NCI-H1092 treated with DMSO at 0.1 percent for 48 hours (cell line): Measurements from ENCODE around the gene GRM5.

Source experiments
- DNase-seq: peaks from one replicate; lab custom pipeline; 2025; lab: John Stamatoyannopoulos, UW

GRM5 gene

DNA sequence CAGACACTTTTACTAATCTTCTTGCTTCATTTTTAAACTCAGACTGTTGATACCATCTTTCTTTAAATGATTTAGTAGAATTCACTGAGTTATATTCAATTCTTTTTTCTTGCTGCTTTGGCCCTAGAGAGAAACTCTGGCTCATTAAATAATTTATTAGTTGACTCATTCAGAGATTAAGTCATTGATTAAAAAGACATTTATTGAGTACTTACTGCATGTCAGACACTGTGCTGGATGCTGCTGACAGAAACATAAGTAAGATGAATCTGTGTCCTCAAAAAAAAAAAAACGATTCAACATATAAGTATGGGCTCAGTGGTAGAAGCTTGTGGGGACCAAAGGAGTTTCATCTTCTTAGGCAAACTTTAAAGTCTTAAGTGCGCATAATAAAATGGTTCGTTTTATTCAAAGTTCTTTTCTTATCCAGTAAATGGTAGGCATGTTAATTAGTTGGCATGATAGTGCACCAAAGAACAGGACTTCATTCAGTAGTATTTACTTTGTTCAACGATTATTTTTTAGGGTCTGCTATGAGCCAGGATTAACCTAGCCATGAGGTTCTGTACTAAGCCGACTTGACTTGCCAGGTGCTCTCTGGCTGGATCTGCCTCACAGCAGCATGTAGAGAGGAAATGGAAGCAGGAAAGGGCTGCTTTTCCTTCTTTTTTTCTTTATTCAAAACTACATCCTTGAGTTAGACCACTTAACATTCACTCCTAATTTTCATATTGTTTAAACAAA, 447.3 kb downstream of the GRM5 start:
- no peak for DNase-seq

DNA sequence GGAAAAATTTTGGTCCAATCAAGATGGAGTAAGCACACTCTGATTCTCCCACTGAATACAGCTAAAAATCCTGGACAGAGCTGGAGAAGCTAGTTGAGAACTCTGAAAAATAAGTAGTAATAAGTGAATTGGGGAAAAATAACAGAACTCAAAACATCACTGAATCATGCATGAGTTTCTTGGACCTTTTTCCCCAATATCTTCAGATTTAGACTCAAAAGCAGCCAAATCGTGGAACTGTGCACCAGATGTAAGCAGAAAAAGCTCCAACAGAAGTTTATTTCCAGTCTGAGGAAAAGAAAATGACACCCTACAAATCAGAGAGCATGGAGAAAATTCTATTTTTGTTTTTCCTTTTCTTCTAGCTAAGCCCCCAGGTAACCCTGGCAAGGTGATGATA, 448.6 kb downstream of the GRM5 start:
- no peak for DNase-seq

DNA sequence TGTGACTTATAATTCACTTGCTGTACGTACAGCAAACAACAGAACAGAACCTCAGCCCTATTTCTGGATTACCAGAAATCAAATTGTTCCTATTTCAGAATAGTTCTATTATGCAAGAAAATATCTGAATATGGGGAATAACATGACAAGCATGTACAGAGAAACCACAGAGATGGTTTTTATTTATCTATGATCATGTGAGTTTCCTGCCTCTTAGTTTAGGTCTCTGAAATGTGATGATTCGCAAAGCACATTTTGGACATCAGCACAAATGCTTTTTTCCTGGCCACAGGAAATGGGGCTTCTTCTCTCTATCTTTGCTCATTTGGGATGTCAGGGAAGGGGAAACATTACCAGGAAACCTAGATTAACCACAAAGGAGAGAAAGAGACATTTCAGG, 461.5 kb downstream of the GRM5 start:
- DNase-seq, result no peak

DNA sequence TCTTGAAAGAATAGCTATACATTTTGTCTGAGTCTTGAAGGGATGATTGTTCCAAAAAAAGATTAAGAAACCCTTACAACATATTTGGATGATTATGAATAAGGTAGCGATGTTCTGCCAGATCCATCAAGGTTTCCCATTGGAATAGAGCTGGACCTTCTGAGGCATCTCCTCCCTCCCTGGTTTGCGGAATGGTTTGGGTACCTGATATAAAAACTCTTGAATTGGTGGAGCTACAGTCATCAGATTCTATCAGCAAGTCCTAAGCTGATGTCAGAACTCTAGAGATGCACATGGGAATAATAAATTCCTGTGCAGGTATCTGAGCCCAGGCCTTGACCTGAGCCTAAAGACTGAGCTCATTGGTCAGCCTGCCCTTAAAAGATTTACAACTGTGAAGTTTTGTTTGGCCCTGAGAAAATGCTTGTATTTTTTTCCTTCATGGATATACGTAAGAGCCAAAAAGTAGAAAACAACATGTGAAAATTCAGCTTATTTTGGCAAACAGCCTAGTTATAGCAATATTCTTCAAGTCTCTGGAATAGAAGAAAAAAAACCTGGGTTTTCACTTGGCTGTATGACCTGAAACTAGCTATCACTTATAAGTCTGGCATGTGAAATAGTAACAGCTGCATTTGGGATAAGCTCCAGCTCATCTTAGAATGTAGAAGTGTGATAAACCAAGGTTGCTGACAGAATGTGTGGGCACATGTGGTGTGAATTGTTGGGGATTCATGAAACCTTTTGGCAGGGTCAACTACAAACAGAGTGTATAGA, 462.5 kb downstream of the GRM5 start:
- DNase-seq, result no peak

DNA sequence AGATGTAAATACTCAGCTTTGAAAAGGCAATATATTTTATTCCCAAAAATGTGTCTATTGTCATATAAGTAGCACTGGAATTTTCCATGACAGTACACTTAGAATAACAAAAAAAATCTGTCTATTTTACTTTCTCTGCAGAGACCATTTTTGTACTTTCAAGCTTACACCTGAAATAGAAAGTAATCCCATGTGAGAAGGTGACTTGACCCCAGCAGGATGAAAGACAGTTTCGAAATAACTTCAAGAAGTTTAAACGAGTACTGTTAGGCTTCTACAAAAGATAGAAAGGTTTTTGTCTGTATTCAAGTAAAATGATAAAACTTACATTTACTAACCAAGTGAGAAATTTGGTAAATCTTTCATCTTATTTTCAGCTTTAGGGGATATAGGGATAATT, 468.4 kb downstream of the GRM5 start:
- no peak for DNase-seq

DNA sequence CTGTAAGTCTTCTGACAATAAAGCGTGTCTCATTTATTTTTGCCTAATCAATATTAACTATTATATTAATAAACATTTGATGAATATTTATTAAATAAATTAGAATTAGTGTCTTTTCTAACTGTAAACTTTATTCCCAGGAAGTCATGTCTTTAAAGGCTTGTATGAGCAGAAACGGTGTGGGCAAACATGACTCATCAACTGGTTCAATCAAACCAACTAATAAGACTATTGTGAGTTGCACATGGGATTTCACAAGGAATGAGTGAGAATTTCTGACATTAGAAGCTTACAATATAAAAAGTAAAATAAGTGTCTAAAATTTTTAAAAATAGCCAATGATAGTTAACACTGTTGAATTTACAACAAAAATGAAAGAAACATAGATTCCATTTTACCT, 469.0 kb downstream of the GRM5 start:
- DNase-seq, result no peak

DNA sequence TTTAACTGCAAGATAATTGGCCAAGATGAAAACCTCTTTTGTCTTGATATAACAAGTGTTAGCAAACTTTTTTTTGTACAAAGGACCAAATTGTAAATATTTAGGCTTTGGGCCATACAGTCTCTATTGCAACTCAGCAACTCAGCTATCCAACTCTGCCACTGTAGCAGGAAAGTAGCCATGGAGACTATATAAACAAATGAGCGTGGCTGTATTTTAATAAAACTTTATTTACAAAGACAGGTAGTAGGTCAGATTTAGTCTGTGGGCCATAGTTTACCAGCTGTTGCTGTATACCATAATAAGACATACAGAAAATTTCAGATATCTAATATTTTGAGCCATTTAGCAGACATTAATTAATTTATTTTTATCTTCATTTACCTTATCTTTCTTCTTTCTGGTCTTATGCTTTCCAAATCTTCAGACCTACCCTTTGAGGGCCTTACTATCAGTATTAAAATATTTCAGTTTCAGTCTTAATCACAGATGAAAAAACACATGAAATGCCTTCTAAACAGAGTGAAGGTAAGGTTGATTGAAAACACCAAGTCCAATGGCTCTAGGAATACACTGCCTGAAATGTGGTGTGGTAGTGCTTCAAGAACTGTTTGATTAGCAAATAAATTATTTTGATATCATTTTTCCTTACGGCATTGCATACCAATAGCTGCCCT, 471.4 kb downstream of the GRM5 start:
- no peak for DNase-seq

DNA sequence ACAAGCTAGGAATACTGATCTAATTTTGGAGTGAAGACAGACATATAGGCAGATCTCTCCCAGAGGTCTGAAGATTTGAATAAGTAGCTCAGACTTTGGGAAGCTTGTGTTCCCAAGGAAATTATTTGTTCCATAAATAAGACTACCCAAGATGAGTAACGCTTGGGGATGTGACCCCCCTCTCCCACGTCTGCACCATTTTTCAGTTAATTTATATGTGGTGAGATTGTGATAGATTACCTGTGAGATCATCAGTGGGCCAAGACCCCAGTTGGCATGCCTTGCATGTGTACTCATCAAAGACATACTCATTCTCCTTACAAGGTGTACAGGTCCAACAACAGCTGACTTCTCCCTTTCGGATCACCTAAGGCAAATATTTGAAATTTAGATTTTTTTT, 475.4 kb downstream of the GRM5 start:
- no peak for DNase-seq

DNA sequence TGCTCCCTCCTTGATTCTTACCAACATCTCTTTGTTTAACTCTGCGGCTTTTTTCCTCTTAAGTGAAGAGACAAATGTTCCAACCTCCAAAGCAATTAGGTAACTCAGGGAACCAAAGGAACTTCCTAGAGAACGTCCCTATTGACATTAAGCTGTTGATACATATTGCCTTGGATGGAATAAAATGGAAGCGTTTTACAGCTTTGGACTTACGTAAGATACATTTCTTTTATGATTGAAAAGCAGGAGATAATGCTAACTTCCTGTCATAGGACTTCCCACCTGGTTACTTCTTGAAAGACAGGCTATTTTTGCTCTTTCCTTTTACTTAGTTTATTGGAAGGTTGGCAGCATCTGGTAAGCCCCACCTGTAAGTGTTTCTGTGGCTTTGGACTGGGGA, 482.5 kb downstream of the GRM5 start:
- no peak for DNase-seq

DNA sequence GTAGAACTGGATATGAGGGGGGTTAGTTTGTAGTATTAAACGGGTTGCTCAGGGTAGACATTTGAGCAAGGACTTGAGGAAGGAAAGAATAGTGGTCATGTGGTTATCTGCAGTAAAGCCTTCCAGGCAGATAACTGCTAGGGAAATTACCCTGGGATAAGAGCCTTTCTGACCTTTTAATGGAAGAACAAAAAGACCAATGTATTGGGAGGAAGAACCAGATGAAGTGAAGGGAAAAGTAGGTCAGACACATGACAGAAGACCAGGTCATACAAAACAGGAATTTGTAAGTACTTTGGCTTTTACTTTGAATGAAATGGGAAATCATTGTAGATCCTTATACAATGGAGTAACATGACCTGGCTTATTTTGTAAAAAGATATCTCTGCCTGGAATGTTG, 486.3 kb downstream of the GRM5 start:
- DNase-seq, result no peak

DNA sequence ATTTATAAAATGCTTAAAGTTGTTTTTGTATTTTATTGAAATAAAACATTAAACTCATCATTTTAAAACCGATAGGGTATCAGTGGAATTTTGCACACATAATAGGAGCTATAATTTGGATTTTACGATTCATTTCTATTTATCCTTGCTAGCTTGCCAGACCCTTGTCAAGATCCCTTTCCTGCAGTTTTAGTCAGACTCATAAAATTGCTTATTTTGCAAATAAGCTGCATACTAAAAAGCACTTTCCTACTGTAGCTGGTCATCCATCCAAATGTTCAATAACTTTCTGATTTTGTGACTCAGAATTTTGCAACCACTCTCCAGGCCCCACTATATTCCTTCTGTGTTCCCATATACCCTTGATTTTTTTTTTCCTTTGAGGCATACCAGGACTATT, 489.0 kb downstream of the GRM5 start:
- no peak for DNase-seq

DNA sequence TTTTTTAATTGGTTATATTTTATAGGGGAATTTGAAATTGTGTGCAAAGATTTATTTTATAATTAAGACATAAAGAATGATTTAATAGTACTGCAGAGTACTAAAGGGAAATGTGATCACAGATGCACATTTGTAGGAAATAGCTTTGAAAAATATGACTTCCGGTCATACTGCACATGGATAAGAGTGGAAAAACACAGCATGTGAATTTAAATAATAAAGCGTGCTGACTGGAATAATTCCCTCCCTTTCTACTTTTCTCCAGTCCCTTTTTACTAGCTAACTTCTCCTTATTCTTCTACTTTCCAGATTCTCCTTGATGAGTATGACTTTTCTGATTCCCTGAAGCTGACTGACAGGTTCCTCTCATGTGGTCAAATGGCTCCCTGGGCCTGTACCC, 489.9 kb downstream of the GRM5 start:
- DNase-seq, result no peak

DNA sequence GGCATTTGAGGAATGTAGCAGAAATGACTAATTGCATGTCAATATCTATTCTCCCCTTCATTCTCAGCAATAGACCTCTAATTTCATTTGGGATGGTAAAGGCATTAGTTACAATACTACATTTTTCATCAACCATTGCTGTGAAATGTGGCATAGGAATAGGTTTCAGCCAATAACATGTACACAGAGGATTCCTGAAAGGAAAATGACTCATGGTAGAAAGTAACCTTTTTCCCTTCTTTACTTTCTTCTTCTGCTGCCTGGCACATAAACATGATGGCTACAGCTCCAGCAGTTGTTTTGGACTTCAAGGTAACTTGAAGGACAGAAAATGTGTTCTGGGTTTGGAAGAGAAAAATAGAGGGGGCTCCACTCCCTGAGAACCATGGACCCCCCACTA, 496.4 kb downstream of the GRM5 start:
- no peak for DNase-seq

DNA sequence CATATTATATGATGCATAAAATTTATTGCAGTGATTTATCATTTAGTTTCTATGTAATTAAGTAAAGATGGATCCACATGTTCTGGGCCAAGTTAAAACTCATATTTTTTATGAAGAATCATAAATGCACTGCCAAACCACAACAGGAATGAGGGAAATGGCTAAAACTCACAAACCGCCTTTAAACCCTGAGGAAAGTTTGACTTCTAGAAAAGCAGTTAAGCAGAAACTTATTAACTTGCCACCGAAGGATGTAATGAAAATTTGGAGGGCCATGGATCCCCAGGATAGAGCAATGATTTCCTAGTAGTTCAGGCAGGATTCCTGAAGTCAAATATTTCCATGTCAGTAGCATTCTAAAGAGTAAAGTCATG, 510.0 kb downstream of the GRM5 start:
- no peak for DNase-seq

DNA sequence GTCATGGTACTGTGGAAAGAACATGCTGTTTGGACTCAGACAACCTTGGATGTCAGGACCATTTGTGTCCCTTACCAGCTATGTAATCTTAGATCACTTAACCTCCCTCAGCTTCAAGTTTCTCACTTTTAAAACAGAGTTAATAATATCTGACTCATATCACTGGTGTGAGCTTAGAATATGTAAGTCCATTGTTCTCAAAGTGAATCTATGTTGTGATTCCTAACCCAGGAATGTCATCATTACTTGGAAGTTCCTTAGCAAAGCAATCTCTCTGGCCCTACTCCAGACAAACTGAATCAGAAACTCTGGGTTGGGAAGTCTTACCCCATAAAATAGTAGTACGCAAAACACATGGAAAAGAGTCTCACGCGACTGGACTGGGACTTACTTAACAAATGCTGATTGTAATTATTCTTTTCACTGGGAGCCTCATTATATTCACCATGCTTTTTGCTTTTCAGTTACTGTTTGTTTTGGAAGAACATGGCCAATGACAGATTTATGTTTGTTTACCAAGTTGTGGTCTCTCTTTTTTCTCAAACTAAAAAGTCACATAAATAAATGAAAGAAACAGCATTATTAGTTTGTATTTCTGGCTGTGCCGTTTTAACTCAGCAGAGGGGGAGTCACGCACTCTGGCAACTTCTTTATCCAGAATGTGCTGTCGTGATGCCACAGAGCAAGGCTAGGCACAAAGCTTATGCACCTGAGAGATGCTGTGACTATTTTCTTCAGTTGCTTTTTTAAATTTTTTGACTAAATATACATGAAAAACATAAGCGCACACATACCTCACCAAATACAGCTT, 510.6 kb downstream of the GRM5 start:
- no peak for DNase-seq

DNA sequence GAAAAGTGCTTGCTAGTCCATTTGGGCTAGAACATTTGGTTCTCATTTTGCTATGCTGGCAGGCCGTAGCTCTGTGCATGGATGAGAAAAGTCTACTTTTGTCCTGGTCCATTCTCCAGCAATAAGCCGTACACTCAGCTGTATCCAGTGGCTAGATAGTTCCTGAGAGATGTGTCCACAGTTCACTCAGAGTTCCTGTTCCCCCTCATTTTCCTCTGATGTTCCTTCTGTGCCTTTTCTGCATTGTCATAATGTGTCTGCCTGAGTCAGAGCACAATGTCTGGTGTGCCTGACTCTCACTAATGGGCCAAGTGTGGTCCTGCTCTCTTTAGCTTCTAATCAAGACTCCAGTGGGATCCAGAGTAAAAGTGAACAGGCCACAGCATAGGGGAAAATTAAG, 512.6 kb downstream of the GRM5 start:
- no peak for DNase-seq

DNA sequence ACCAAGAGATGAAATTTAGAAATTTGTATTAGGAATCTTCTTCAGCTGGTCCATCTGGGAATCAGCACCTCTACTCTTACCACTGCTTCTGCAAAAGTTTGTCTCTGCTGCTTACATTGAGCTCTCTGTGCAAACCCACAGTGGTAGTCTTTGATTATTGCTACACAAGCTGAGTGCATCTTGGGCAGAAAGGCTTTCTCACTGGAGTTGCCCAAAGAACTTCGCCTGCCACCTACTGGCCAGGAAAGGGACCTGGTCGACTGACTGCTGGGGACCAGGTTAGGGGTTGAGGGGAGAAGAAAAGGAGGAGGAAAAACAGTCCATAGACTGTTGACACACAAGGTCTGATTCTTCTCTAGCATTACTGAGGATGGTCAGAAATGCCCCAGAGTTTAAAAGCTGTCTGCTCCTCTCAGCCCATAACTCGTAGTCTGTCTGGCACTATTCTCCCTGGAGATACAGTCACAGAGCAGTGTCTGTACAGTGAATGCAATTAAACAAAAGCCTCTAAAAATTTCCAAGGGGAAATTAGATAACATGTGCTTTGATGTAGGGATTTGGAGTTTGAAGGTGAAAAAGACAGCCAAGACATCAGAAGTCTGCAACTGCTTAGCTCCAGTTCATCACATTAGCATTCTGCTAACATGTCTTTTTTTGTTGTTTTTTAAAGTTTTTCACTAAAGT, 513.3 kb downstream of the GRM5 start:
- DNase-seq, result peak; percentile 25

DNA sequence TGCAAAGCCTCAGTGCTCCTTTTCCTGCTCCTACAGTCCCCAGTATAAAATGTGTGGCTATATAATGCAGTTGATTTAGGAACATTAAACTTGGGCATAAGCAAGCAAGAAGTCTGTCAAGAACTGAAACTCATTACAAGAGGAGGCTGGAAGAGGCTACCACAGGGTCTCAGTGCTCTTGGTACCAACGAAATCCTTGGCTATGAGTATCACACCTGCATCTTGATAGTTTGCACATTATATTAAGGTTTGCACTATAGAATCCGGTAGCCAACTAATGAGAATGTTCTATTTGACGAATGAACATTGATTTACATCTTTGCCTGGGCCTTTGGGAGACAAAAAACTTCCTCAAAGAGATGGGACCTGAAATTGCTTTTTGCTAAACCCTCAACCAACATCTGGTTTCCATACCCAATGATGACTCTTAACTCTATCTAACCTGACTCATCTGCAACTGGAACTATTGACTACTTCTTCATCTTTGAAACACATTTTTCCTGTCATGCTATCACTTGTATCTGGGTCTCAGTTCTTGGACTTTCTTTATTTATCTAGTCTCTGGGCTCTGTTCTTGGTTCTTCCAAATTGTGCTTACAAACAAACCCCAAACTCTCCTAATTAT, 521.0 kb downstream of the GRM5 start:
- no peak for DNase-seq

DNA sequence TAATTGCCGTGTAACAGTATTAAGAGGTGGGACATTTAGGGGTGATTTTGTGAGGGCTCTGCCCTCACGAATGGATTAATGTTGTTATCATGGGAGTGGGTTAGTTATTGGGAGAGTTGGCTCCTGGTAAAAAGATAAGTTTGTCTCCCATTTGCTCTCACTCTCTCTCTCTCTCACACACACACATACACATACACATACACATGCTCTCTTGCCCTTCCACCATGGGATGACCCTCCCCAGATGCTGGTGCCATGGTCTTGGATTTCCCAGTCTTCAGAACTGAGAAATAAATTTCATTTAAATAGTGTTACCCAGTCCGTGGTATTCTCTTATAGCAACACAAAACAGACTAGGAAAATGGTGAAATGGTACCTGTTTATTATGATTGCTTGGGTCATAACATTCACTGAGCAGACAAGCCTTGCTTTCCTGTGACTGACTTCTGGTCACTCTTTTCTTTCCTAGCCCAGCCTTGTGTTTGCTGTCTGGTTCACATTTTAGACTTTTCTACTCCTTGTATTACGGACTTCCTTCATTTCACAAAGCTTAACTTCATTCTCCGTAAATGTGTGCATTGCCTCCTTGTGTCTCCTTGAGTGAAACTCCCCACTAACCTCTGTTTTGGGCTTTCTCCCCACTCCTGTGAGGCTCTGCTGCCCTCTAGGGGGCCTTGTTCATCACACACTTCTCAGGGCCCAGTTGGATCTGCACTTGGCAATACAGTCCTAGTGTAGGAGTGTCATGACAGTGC, 521.7 kb downstream of the GRM5 start:
- DNase-seq, result peak; percentile 78

DNA sequence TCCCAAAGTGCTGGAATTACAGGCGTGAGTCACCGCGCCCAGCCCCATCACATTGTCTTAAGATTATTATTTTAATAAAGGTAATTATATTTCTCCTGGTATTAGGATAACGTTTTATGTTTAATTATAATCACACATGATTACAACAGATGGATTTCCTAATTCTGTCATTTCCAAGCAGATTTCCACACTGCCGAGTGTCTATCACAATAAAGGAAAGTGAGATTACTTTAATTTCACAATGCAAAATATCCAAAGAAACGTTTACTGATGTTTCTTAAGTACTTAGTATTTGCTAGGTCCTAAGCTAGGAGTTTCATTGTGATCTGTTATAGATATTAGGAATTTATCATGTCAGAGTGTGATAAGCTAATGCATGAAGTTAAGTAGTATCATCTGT, 524.8 kb downstream of the GRM5 start:
- no peak for DNase-seq

DNA sequence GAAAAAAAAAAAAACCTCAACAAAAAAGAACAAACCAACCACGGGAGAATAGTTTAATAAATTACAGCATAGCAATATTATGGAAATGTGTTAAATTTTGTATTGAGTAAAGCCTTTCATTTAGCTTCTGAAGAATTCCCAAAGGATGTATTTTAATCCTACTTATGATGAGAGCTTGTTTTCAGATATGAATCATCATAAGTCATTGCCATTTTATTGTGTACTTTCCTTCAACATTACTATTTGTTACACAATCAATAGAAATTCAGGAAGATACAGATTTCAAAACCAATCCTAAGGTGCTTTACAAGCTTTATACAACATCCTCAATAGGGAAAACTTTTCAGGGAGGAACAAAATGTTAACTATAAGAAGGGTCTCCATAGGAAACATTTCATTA, 527.7 kb downstream of the GRM5 start:
- no peak for DNase-seq
